GM03348 (cell line): ENCODE data around the gene ACADVL.

Experiments used
- DNase-seq: peaks from one replicate; pipeline ENCODE4 v3.0.0; 2012; ENCODE audit warnings: low spot score

ACADVL gene

DNA sequence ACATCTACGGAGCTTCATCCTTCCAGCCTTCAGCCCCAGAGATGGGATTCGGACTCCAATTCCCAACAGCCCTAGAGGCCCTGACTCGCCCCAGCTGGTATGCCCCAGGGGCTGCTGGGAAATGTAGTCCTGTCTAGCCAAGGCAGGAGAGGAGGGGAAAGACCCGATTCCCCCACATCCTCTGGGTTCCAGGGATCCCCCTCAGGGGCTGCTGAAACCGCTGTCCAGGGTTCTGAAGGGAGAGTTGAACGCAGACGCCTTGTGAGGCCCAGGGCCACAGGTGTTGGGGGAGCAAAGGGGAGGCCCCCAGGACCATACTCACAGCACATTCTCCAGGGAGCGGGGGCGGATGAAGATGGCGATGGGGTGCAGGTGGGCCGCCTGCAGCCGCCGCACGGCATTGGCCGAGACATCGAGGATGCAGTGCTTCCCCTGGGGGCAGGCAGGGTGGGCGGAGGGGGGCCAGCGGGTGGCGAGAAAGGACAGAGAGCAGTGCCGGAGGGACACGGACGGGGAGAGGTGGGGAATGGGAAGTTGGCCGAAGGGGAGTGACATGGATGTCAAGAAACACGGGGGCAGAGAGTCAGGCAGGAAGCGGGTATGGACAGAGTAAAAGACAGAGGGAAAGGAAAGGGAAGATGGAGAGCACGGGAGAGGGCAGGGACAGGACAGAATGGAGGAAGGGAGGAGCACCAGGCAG, 28.0 kb upstream of the ACADVL start:
- peak; percentile 61 for DNase-seq

DNA sequence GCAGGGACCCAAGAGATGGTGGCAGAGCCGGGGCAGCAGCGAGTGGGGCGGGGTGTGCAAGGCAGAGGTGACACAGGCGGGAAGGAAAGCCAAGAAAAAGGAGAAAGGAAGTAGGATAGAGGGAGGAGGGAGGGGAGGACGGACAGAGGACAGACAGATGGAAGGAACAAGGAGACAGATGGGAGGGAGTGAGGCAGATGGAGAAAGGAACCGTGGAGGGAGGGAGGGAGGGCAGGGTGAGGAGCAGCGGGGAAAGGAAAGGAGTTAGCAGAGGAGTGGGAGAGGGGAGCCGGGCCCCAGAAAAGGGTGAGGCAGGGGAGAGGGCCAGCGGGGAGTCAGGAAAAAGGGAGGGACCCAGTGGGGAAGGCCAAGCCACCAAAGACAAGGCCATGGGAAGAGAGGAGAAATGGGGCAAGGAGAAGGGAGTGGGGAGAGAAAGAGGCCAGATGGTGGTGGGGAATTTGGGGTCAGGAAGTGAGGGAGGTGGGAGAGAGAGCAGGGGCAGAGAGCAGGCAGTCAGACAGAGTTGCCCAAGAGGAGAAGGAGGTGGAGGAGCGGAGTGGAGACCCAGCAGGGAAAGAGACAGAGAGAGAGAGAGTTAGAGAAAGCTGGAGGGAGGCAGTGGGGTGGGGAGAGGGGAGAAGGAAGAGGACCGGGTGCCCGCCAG, 27.3 kb upstream of the ACADVL start:
- no peak for DNase-seq

GRCh38 chr17:7195971-7196370, 23.8 kb upstream of the ACADVL start:
- no peak for DNase-seq

DNA sequence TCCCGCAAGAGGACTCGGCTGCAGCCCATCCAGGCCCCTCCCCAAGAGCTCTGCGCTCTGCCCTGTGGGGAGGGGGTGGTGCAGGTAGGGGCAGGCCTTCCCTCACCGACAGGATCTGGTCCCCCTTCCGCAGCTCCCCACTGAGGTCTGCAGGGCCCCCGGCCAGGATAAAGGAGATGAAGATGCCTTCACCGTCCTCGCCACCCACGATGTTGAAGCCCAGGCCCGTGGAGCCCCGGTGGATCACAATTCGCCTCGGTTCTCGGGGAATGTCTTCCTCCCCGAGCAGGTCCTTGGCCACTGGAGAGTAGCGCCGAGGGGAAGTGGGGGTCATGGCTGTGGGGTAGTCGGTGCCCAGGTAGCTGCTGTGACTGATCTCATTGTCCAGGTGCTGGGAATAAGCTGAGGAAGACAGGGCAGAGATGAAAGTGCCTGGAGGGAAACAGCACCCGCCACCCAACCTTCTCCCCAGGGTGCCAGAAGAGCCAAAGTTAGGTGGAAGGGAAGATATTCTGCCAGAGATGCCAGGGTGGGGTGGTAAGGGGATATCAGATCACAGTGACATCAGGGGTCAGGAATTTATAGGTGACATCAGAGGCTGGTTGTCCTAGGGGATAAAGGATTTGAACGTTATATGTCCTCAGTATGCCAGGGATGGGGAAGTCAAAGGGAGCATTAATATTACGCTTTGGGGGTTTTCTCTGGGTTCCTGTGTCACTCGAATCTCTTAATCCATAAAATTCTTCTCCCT, 22.9 kb upstream of the ACADVL start:
- DNase-seq = no peak

- no peak for DNase-seq
Observed at GRCh38 chr17:7203391-7203790, 16.3 kb upstream of the ACADVL start.

DNA sequence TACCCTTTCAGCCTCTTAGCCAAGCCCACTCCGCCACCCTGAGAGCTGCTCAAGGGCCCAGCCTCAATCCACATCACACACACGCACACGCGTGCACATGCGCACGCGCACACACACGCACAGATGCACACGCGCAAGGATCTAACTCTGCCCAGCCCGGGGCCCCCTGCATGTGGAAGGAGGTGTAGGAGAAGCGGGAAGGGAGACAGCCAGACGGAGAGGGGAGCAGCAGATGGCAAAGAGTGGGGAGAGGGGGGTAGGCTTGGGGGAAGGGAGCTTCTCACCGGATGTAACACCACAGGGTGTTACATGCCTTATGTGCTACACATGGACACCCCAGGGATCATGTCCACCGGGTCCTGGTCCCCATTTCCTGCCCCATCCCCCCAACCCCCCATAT, 15.4 kb upstream of the ACADVL start:
- DNase-seq = no peak

DNA sequence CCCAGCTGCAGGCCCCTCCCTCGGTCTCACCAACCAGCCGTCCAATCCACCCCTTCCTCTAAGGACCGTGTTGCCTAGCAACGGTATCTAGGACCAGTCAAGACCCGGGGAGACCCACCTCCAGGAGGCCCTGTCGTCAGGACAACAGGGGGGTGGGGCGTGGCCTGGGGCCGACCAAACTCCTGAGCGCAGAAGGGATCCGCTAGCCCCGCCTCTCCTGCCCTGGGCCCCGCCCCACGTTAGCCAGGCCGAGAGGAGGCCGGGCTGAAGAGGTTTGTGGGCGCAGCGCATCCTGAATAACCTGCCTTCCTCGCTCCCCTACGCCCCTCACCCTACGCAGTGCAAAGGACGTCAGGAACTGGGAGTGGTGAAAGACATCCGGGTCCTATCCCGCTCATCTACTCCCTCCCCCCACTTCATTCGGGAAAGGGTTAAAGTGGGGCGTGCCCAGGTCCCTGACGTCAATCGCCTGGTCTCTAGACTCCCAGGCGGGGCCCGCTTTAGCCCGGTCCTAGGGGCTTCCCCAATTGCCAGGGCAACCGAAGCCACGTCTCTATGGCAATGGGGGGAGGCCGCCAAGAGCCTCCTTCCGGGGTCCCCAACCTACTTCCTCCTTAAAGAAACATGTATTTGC, 14.8 kb upstream of the ACADVL start:
- DNase-seq = peak; percentile 89

DNA sequence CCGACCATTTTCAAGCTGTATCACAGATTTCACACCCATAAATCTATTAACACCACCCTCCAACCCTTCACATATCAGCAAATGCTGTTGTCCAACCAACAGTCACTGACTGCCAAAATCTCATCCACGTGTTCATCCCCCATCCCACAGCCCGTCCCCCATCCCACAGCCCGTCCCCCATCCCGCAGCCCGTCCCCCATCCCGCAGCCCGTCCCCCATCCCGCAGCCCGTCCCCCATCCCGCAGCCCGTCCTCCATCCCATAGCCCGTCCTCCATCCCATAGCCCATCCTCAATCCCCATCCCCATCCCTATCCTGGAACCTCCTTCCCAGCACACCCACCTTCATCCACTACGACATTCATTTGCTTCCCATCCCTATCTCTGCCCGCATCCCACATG, 14.2 kb upstream of the ACADVL start:
- DNase-seq = no peak

- peak; percentile 67 for DNase-seq
Observed at GRCh38 chr17:7207120-7208001, 12.4 kb upstream of the ACADVL start.

DNA sequence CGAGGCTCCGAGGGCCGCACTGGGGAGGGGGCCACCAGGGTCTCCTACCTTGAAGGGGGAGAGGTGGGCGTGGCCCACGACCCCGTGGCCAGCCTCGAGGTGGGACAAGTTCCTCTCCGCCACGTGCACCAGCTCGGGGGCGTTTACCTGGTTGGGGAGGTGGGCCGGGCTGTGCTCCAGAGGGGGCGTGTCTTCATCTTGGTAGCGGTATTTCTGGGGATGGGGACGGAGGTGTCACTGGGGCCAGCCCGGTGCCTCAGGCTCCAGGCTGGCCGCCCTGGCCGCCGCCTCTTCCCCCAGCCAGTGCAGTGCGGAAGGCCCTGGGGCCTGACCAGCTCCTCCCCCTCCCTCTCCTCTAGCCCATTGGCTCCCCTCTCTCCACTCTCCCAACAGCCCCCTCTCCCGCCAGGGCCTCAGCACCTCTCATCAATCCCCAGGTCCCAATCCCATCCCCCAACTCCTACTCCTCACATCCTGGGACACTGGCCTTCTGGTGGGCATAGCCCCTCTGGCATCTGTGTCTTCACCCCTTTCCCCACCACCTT, 11.6 kb upstream of the ACADVL start:
- DNase-seq = no peak

DNA sequence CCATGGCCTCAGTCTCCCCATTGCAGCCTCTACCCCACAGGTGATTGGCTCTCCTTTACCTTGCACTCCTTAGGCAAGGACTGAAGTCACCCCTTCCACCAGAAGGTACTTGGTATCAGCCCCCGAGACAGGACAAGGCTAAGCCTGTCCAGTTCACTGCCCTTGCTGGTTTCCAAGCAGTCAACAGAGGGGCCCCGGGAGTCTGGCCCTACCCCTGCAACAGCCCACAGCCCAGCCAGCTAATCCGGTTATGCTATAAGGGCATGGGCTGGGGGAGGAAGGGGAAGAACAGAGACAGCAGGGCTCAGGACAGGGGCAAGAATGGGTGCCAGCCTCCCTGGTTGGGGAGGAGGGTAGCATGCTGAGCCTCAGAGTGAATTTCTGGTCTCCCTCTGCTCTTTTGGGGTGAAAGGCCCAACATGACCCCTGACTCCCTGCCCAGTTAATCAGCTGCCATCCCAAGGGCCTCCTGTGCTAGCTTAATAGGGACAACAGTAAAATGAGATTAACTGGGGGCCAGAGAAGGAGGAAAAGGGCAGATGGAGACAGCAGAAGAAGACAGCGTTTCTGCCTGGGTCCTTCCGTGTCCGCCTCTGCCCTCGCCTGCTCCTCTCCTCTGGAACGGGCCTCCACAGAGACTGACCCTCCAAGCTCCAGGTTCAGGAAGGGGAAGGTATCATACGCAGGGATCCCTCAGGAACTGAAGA, 10.8 kb upstream of the ACADVL start:
- no peak for DNase-seq

- peak; percentile 65 for DNase-seq
Observed at GRCh38 chr17:7211491-7212273, 8.1 kb upstream of the ACADVL start.

GRCh38 chr17:7213895-7214299, 5.8 kb upstream of the ACADVL start:
- DNase-seq = peak; percentile 51

- DNase-seq = peak; percentile 96
Observed at GRCh38 chr17:7214300-7215135, 5.2 kb upstream of the ACADVL start.

GRCh38 chr17:7215136-7215638, 4.6 kb upstream of the ACADVL start:
- no peak for DNase-seq

GRCh38 chr17:7215652-7216180, 4.0 kb upstream of the ACADVL start:
- DNase-seq = no peak

- DNase-seq = no peak
Observed at GRCh38 chr17:7216242-7217112, 3.3 kb upstream of the ACADVL start.
